K562 (cell line): ENCODE measurements around the gene SPAG9. TPM values are rescaled to one million over a fixed set of nuclear protein-coding genes. Genes with fewer than 3 reads are reported as not detected.

Experiments
- ATAC-seq: fragments of 200-7000 bp; cut with Tn5 transposase; 3 replicates; pipeline ENCODE4 v1.9.1; 2020; ENCODE audit warnings: moderate library complexity
- BruUV-seq: library from RNA; stranded (reverse); fragments of 400-500 nt; replicated peaks from 2 replicates; lab custom pipeline; 2021; lab: Mats Ljungman, UMichigan
- CTCF ChIA-PET: fragments of 300-600 bp; formaldehyde crosslinking; extraction: SDS; loops from one replicate; lab custom pipeline; 2021; ENCODE audit warnings: low intra/inter-chr PET ratio; lab: Yijun Ruan, JAX
- POLR2A ChIA-PET: fragments of 300-600, 350-650 bp; sonication (Branson Sonifier 250); formaldehyde crosslinking; extraction: SDS; loops from one replicate; lab custom pipeline; 2021; ENCODE audit warnings: antibody characterized with exemption, inconsistent platforms; lab: Yijun Ruan, JAX
- DNase-seq, 4 experiments: peaks; one replicate each; pipeline versions ENCODE4 v3.0.0 to v3.0.0-alpha.2; 2011 to 2018; ENCODE audit warnings: low spot score in 3 of 4, mixed read lengths in 3 of 4; ENCODE audit errors: extremely low read depth in 1 of 4
- FAIRE-seq: peaks from 2 replicates; lab custom pipeline; 2011; peaks lifted over from hg19 to GRCh38; lab: Jason Lieb, UNC
- H2AFZ ChIP-seq: 2 replicates; pipeline ENCODE4 v1.6.0; 2011; ENCODE audit warnings: low read depth, low read length, control low read depth, inconsistent platforms
- H3K27ac ChIP-seq: fragments of 200-600 bp; 3 replicates; pipeline ENCODE4 v1.8.0; 2011; ENCODE audit warnings: low read depth, mild to moderate bottlenecking, control low read depth, inconsistent platforms, low read length, moderate library complexity, mixed read lengths; ENCODE audit errors: extremely low read depth
- H3K27me3 ChIP-seq, 2 experiments: fragments of 300-600 bp in 1 of 2; 2 replicates in 1 of 2; 3 replicates in 1 of 2; pipeline versions ENCODE4 v1.6.0 to v1.8.0; 2011; ENCODE audit warnings: inconsistent platforms in 2 of 2, low read length in 2 of 2, mild to moderate bottlenecking in 1 of 2, mixed read lengths in 1 of 2, moderate library complexity in 1 of 2; ENCODE audit not compliant: control insufficient read depth in 2 of 2, insufficient read depth in 2 of 2
- H3K36me3 ChIP-seq: fragments of 300-600 bp; 3 replicates; pipeline ENCODE4 v1.8.0; 2011; ENCODE audit warnings: mild to moderate bottlenecking, low read length, inconsistent platforms; ENCODE audit not compliant: control insufficient read depth, insufficient read depth
- H3K4me1 ChIP-seq, 2 experiments: fragments of 200-600 bp in 1 of 2; replicated peaks in 1 of 2; 2 replicates in 1 of 2; 3 replicates in 1 of 2; pipeline versions ENCODE4 v1.5.1 to v1.8.0; 2011; ENCODE audit warnings: inconsistent platforms in 2 of 2, low read length in 2 of 2, mild to moderate bottlenecking in 1 of 2, mixed read lengths in 1 of 2, moderate library complexity in 1 of 2; ENCODE audit not compliant: control insufficient read depth in 2 of 2, insufficient read depth in 2 of 2
- H3K4me2 ChIP-seq: 2 replicates; pipeline ENCODE4 v1.6.1; 2011; ENCODE audit warnings: low read length, control low read depth, inconsistent platforms, mixed read lengths; ENCODE audit not compliant: insufficient read depth
- H3K4me3 ChIP-seq: fragments of 200-600 bp; sonication (generic), shearing (Covaris generic); 2 replicates; pipeline ENCODE4 v1.5.1; 2016; ENCODE audit warnings: control low read depth, inconsistent platforms
- H3K79me2 ChIP-seq: fragments of 200-600 bp; 3 replicates; pipeline ENCODE4 v1.8.0; 2011; ENCODE audit warnings: low read length, inconsistent platforms; ENCODE audit not compliant: control insufficient read depth, insufficient read depth
- H3K9ac ChIP-seq, 2 experiments: 2 replicates each; pipeline versions ENCODE4 v1.6.0 to v1.6.1; 2011; ENCODE audit warnings: low read depth in 2 of 2, low read length in 2 of 2, control low read depth in 1 of 2, inconsistent platforms in 1 of 2, mild to moderate bottlenecking in 1 of 2, mixed read lengths in 1 of 2; ENCODE audit not compliant: insufficient read depth in 1 of 2
- H3K9me1 ChIP-seq: one replicate; pipeline ENCODE4 v1.6.0; 2011; ENCODE audit warnings: inconsistent platforms, mild to moderate bottlenecking, low read length, moderate library complexity; ENCODE audit not compliant: control insufficient read depth, insufficient read depth
- H3K9me3 ChIP-seq: replicated peaks from 2 replicates; pipeline ENCODE4 v1.5.1; 2011; ENCODE audit warnings: low read depth, low read length, inconsistent platforms; ENCODE audit not compliant: control insufficient read depth, insufficient read depth
- H4K20me1 ChIP-seq: replicated peaks from 2 replicates; pipeline ENCODE4 v1.6.1; 2011; ENCODE audit warnings: low read length, inconsistent platforms, mixed read lengths; ENCODE audit not compliant: control insufficient read depth, insufficient read depth
- CSDE1 ChIP-seq, 2 experiments: fragments of 450-650 bp; IDR thresholded peaks; 2 replicates each; pipeline ENCODE4 v1.6.1; 2016; ENCODE audit warnings: mild to moderate bottlenecking in 1 of 2
- CTBP1 ChIP-seq: fragments of 450-650 bp; IDR thresholded peaks from 2 replicates; pipeline ENCODE4 v1.6.1; 2016; ENCODE audit warnings: borderline replicate concordance
- RBFOX2 ChIP-seq: fragments of 200-400 bp; formaldehyde crosslinking; IDR thresholded peaks from 2 replicates; pipeline ENCODE4 v1.6.1; 2017; ENCODE audit warnings: low read depth, mild to moderate bottlenecking, low read length, moderate library complexity
- RBM22 ChIP-seq: fragments of 200-400 bp; formaldehyde crosslinking; IDR thresholded peaks from 2 replicates; pipeline ENCODE4 v1.6.1; 2018; ENCODE audit warnings: low read length, low read depth; ENCODE audit not compliant: poor library complexity, severe bottlenecking
- TARDBP ChIP-seq: fragments of 450-650 bp; IDR thresholded peaks from 2 replicates; pipeline ENCODE4 v1.6.1; 2016
- ZNF766 ChIP-seq: fragments of 200-800 bp; sonication (Bioruptor generic); conservative IDR thresholded peaks from 2 replicates; pipeline ENCODE4 v1.6.1; 2016; ENCODE audit warnings: missing genetic modification characterization, missing compliant biosample characterization
- WGBS: fragments of 100-300 bp; shearing (Covaris generic); methylation state at CpG from one replicate; pipeline ENCODE4 v1.1.6; 2016; ENCODE audit warnings: low coverage, mixed read lengths; ENCODE audit not compliant: insufficient coverage; ENCODE audit errors: missing lambda C conversion rate; 5-methylcytosine and 5-hydroxymethylcytosine counted together
- in situ Hi-C: fragments of 300-500 bp; cut with MboI; formaldehyde crosslinking; loops from 4 replicates; pipeline ENCODE4 v1.15.0; 2018; ENCODE audit warnings: inconsistent platforms, mixed read lengths
- intact Hi-C: fragments of 100-400 bp; cut with micrococcal nuclease; formaldehyde crosslinking; loops from 2 replicates; pipeline ENCODE4 v1.14.2; 2022
- polyA plus RNA-seq, 8 experiments: library from polyadenylated mRNA; depleted of rRNA in 4 of 8; stranded (reverse) in 5 of 8; unstranded in 3 of 8; fragments of >200 nt; fragmentation: Nextera tagmentation in 2 of 8; fragmentation: Illumina TruSeq in 1 of 8; extraction: Ambion mirVana in 2 of 8; extraction: Trizol in 1 of 8; gene quantifications; 2 replicates each; pipeline versions ENCODE4 v1.2.1 to v1.2.3, GENCODE V29; 2011 to 2014; ENCODE audit warnings: inconsistent platforms in 1 of 8, missing spikeins in 1 of 8
- total RNA-seq, 7 experiments: library from RNA; depleted of rRNA in 6 of 7; stranded (reverse); fragments of >200 nt in 6 of 7; fragmentation: Illumina TruSeq in 2 of 7; extraction: Trizol in 2 of 7; gene quantifications; 2 replicates each; pipeline versions ENCODE4 v1.2.1 to v1.2.3, GENCODE V29; 2011 to 2021; ENCODE audit warnings: low replicate concordance in 1 of 7
- TF ChIP-seq, protein P1 (sequence below): fragments of 250-450 bp; sonication (Bioruptor Pico); IDR thresholded peaks from 2 replicates; pipeline ENCODE4 v1.8.0; 2022; ENCODE audit warnings: inconsistent platforms, mild to moderate bottlenecking, moderate library complexity, borderline replicate concordance

The SPAG9 gene
- total and polyA plus RNA-seq, 9 of the 15 experiments (the other 6 are each of a cell fraction or from before 2014, with no cell fraction given), result 12.2 to 99.2 (median 58.2) TPM

DNA sequence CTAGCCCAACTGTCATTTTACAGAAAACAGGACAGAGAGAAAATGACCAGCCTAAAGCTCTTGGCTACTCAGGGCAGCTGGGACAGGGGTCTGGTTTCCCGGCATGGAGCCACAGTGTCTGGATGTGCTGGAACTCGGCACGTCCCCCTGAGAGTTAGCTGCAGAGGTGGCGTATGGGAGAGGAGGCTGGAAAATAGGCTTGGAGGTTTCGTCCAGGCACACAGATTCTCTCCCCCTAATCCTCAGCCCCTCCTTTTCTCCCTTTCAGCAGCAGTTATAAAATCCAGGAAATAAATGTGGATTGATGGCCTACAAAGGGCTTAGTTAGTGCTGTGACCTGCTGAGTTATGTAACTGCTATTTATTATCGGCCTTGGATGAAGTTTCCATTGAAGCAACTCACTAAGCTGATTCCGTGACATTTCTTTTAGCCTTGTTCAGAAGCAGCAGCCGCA is 165.0 kb downstream of the SPAG9 start:
- intact Hi-C loops, result no loop called here
- FAIRE-seq, result peak; percentile 52

More for the DNA sequence above, 165.0 kb downstream of the SPAG9 start:
- TF ChIP-seq ZNF766 (no peak), RBM22 (no peak), CTBP1 (no peak), RBFOX2 (no peak), CSDE1 (IDR thresholded peaks at IDR 0.05) (no peak), TARDBP (no peak)
- TF ChIP-seq, protein P1, sequence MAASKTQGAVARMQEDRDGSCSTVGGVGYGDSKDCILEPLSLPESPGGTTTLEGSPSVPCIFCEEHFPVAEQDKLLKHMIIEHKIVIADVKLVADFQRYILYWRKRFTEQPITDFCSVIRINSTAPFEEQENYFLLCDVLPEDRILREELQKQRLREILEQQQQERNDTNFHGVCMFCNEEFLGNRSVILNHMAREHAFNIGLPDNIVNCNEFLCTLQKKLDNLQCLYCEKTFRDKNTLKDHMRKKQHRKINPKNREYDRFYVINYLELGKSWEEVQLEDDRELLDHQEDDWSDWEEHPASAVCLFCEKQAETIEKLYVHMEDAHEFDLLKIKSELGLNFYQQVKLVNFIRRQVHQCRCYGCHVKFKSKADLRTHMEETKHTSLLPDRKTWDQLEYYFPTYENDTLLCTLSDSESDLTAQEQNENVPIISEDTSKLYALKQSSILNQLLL (CRISPR knock-in tag), result no peak
- H3K9ac ChIP-seq, result no peak overlapping the region
- no peaks in the 10 kb centered on the region for H3K9me3 ChIP-seq
- H3K36me3 ChIP-seq, result no peaks in the 10 kb centered on the region
- BruUV-seq, result no TSS peak
- ChIA-PET CTCF (interaction anchor here (0.9 to 3.0 kb wide), 5 partner anchors 89 to 172 kb away, joined by 3 to 26 read pairs (median 7); partner anchors contain the start of gene TOB1), POLR2A (interaction anchor here (2.0 to 13.9 kb wide), 2 partner anchors 91 to 102 kb away, joined by 11 to 207 read pairs; partner anchors contain the start of gene TOB1)
- no peaks in the 10 kb centered on the region for H3K27me3 ChIP-seq
- ATAC-seq (no peak), DNase-seq (no peak)
- H3K4me1 ChIP-seq, result peaks cover 4 to 23% of the 10 kb centered on the region in 2 experiments; a peak in 4 of 5 replicates
- H3K9me1 ChIP-seq, result no peaks in the 10 kb centered on the region
- no peak overlapping the region for H3K4me2 ChIP-seq
- no peak overlapping the region for H3K4me3 ChIP-seq
- 69% methylated on average over 8 of the region's 8 CpGs for WGBS
- H2AFZ ChIP-seq, result no peak overlapping the region
- no peaks in the 10 kb centered on the region for H4K20me1 ChIP-seq
- no peak overlapping the region for H3K27ac ChIP-seq
- H3K79me2 ChIP-seq, result no peaks in the 10 kb centered on the region
- in situ Hi-C loops, result loop anchor here (5.0 to 10.0 kb wide), 2 partner anchors 173 to 411 kb away; partner anchors contain the start of gene SPATA20
